GM15510 (cell line): ENCODE data around the gene FAM20C.

Experiments used
- POLR2A ChIP-seq: IDR thresholded peaks from 3 replicates; pipeline ENCODE4 v1.6.1; 2011; ENCODE audit warnings: borderline replicate concordance; ENCODE audit not compliant: insufficient read length; ENCODE audit errors: extremely low read depth

Gene FAM20C

DNA sequence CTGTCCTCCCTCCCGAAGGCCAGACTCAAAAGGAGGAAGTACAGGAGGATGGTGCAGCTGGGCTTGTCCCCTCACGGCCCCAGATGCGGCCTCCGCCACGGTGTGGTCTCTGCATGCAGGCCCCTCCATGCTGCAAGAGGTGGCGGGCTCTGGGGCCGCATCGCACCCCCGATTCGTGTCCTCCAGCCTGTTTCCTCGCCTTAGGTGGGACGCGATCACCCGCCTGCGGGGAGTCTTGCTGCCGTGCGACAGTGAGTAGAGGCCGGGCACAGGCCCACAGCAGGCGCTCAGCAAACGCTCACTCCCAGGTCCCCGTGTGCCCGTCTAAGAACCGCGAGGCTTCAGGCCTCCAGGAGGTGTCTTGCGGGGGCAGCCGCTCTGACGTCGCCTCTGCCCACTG, 13.9 kb upstream of the FAM20C start:
- TF ChIP-seq POLR2A: no peak

DNA sequence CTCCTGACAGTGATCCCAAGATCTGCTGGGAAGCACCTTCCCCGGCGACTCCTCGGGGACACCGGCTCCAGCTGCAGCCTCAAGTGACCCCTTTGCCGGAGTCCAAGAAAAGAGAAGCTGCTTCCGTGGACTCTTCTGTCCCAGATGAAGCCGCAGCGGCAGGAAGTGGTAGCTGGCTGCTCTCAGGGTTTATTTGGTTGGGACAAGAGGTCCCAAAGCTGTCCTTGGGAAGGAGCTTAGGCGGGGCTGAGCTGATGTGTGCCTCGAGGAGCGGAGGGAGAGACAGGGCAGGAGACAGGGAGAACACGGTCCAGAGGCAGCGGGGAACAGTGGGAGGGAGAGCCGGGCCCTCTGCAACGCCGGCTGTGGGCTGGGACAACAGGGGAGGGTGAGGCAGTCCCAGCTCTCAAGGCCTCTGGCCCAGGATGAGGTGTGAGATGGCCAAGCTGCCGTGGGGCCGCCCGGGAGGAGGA, 13.1 kb upstream of the FAM20C start:
- TF ChIP-seq POLR2A: no peak

DNA sequence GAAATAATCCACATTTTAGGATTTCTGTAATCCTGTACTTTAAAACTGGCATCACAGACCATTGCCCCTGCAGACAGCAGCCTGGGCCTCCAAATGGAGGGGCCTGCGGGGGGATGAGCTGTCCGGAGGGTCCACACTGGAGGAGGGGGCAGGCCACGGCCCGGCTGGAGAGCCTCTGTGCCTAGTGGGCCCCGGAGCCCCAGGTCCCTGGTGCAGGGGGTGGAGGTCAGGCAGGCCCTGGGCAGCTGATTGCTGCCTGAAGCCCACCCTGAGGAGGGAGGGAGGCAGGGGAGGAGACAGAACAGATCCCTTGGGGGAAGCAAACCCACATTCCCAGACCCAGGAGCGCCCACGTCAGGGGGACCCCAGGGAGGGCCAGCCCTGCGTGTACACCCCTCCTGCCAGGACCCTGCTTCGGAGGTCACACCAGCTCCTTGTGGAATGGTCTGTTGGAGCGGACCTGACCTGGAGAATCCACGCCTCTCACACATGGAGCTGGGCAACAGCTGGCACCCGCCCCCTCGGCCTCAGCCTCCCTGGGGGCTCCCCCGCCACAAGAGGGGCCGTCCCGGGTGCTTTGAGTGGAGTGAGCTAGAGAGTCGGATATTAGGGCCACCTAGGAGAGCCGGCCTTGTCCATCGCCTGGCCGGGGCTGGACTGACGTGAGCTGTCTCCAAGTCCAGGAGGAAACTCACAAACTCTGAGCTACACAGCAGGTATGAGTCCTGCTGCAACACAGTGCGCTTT, 12.2 kb upstream of the FAM20C start:
- no peak for TF ChIP-seq POLR2A

DNA sequence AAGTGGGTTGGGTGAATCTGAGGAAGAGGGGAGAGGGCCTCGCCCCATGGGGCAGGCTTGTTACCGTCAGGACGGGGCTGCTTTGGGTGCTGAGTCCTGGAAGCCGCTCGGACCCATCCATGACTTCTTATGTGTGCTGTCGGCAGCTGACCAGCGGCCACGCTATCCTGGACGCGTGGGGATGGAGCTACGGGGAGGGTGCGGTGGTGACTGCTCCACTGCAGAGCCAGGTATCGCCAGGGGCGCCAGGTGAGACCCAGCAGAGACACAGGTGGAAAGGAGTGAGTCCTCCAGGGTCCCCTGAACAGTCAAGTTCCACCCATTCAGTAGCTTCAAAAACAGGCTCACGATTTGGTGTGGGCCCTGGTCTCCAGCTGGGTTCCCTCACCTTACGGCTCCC, 10.6 kb upstream of the FAM20C start:
- no peak for TF ChIP-seq POLR2A

DNA sequence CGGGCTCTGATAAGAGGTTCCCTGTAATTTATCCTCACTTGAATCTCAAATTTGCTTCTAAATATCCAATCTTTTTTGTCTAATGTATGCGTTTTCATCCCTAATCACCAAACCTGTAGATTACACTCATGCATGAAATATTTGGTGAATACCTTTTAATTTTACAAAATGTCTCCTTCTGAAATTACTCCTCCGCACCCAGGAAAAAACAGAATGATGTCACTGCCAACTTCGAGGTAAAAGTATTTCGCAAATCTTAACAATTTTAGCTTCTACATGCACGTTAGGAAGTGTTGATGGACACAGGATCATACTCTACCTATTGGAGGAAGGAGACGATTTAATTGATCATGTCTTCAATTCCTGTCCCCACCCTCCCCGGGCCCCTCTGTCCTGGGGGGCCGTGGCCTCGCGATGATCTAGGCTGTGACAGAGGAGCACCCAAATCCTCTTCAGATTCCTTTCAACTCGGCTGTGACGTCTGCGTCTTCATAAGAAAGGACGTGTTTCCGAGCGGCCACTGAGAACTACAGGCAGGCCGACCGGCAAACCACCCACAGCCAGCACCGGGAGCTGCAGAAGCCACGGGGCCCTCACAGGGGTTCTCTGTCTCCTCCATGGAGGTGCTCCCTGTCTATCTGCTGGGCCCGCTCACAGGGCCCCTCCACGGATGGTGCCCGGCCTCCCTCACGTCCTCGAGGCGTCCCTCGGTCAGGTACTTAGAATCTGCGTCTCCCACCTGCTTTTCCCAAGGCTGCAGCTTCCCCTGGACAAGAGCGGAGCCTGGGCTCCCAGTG, 8.7 kb upstream of the FAM20C start:
- no peak for TF ChIP-seq POLR2A

DNA sequence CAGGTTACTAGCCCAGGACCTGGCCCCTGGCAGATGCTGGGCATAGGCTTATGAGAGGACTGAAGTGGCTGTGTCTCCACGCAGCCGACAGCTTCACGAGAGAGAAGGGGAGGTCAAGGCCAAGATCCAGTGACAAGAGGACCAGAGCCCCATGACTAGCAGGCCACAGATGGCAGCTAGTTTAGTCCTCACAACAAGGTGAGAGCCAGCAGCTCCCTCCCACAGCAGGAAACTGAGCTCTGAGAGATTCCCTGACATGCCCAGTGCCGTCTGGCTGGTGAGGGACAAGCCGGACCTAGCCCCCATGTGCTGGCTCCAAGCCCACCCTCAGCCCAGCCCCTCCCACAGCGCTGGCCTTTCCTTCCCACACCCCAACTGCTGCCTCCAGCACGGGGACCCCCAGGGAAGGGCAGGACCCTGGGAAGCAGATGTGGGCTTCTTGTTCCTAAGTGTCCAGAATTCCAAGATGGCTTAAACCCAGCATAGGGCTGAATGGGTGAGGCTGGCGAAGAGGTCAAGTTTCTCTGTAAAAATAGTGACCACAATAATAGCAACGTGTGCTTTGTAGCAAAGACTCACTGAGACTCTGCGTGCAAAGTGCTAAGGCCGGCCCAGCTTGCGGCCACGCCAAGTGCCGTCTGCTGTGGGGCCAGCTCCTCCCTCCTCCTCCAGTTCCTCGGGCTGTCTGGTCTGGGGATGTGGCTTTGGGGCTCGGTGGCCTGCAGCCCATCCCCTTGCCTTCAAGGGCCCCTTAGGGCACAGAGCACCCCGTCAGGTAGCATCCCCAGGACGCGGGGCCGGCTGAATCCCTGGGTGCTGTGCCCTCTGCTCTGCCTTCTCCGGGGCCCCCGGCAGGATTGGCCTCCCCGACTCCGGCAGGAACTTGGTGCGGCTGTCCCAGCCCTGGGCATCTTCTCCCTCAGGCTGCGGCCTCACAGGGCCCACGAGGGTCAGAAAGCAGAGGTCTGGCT, 7.8 kb upstream of the FAM20C start:
- no peak for TF ChIP-seq POLR2A

DNA sequence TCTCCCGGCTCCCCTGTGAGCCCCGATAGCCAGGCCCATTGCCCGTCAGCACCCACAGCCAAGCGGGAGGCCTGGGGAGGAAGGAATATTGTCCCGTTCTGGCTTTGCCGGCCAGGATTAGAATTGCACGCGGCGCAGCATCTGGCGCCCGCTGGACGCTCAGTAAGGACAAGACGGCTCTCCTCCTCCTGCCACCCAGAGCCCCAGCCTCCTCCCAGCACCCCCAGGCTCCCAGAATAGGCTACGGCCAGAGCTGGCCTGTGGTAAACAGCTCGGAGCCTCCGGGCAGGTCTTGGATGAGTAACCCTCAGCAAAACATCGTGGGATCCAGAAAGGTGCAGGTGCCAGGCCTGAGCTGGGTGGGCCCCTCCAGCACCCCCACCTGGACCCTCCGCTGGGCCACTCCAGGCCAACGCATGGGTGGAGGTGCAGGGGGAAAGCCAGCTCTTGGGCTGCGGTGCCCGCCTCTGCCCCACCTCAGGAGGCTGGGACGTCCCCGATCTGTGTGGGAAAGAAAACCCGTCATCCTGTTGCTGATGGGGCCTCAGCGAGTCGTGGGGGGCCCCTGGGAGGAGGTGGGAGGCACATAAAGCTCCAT, 5.8 kb upstream of the FAM20C start:
- no peak for TF ChIP-seq POLR2A

DNA sequence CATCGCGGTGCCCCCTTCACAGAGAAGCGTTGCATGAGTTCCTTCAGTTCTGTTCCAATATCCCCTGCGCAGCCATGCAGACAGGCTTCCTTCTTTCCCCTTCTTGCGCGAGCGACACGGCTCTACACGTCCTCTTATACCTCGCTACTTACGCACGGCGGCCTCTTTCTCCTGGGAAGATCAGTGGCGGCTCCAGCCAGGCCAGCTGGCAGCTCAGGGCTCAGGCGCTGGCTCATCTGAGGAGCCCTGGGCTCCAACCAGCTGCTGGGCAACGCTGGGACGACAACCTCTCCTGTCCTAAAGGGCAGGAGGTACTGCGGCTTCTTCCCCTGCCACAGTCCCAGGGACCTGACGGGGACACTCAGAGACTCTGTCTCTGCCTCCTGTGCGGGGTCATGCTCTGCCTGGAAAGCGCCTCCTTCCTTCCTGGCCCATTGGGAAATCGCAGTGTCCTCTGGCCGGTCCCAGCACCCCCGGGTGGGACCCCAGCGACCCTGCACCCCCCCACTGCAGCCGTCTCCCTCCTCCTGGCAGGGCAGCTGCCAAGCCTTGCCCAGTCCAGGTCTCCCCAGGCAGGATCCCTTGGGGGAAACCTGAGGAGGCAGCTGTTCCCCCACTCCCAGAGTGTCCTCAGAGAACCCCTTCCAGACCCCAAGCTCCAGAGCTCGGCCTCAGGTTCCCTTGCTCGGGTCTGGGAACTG, 5.0 kb upstream of the FAM20C start:
- TF ChIP-seq POLR2A: no peak

DNA sequence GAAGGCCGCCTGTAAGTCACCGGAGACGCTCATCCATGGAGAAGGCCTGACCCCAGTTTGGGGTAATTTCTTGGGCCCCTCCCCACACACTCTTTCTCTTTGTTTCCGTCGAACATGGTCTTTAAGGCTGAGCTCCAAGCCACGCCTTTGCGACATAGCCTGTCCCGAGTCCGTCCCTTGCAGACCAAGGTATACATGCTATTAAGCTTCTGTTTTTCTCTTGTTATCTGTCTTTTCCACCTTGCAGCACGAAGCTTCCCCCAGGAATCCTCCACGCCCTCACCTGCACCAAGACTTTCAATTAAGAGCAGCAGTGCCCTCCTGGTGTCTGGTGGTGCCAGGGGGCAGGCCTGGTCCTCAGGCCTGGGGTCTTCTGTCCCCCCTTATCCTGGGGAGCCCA, 4.2 kb upstream of the FAM20C start:
- TF ChIP-seq POLR2A: no peak

DNA sequence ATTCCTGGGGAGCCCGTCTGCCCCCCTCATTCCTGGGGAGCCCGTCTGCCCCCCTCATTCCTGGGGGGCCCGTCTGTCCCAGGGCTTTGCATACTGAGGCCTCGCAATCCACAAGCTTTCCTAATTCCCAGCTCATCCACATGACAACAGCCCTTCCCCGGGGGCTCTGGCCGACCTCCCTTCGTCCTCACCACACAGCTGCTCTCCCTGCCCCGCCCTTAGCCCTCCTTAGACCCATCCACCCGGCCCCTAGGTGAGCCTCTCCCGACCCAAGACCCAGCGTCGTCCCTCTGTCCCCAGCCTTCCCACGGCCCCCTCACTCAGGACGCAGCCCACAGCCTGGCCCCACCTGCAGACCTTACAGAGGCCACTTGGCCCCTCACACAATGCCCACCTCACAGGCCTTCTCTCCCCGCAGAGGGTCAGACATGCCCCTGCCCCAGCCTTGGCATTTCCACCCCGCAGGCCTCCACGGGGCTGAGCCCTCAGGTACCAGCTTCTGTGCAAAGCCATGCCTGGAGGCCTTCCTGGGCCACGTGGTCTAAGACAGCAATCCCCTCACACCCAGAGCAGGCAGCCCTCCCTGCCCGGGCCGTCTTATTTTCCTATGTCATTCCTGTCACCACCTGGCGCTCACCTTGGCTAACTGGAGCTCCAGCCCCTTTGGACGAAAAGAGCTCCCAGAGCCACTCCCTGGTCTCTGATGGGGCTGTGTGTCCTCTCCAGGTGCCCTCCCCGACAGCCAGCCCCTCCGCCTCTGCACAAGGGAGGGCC, 3.5 kb upstream of the FAM20C start:
- no peak for TF ChIP-seq POLR2A

DNA sequence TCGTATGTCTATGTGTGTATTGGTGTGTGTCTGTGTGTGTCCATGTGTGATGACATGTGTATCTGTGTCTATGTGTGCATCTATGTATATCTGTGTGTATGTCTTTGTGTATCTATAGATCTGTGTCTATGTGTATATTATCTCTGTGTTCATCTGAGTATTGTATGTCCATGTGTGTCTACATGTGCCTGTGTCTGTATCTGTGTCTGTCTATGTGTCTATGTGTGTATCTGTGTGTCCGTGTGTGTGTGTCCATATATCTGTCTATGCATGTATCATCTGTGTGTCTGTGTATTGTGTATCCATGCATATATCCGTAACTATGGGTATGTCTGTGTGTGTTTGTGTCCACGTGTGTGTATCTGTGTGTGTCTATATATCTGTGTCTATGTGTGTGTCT, 2.7 kb upstream of the FAM20C start:
- no peak for TF ChIP-seq POLR2A

DNA sequence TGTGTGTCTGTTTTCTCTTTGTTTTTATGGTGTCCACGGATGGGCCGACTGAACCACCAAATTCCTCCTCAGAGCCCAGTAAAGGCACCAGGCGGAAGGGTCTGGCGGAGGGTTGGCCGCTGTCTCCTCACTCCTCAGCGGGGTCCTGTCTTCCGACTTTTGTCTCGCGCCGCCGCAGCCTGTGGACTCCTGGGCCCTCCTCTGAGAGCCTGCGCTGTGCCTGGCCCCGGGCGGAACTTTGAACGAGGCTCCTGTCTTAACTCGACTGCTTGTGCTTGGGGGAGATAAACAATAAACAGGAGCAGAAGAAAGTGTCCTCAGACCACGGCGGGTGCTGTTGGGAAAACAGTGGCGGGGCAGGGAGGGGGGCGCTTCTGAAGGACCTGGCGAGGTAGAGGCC, 2.2 kb upstream of the FAM20C start:
- TF ChIP-seq POLR2A: no peak
